HEK293T (cell line): ENCODE measurements around the gene RAD51B.

Source experiments
- ARNT ChIP-seq: fragments of 450-650 bp; IDR thresholded peaks from 2 replicates; pipeline ENCODE4 v1.6.1; 2017; ENCODE audit warnings: mild to moderate bottlenecking
- BHLHE40 ChIP-seq: fragments of 450-650 bp; IDR thresholded peaks from 2 replicates; pipeline ENCODE4 v1.6.1; 2016; ENCODE audit warnings: mild to moderate bottlenecking, moderate library complexity, borderline replicate concordance
- ELF4 ChIP-seq: fragments of 450-650 bp; IDR thresholded peaks from 2 replicates; pipeline ENCODE4 v1.6.1; 2017; ENCODE audit warnings: antibody characterized with exemption
- FOXA1 ChIP-seq: fragments of 450-650 bp; IDR thresholded peaks from 2 replicates; pipeline ENCODE4 v1.6.1; 2016; ENCODE audit warnings: mild to moderate bottlenecking
- FOXK2 ChIP-seq: fragments of 450-650 bp; IDR thresholded peaks from 2 replicates; pipeline ENCODE4 v1.6.1; 2016; ENCODE audit warnings: mild to moderate bottlenecking
- FOXM1 ChIP-seq: fragments of 450-650 bp; IDR thresholded peaks from 2 replicates; pipeline ENCODE4 v1.6.1; 2017; ENCODE audit warnings: mild to moderate bottlenecking, borderline replicate concordance
- HDGF ChIP-seq: fragments of 450-650 bp; IDR thresholded peaks from 2 replicates; pipeline ENCODE4 v1.6.1; 2017; ENCODE audit warnings: antibody characterized with exemption, borderline replicate concordance
- L3MBTL2 ChIP-seq: fragments of 450-650 bp; conservative IDR thresholded peaks from 2 replicates; pipeline ENCODE4 v1.6.1; 2016; ENCODE audit warnings: mild to moderate bottlenecking
- NFRKB ChIP-seq: fragments of 450-650 bp; IDR thresholded peaks from 2 replicates; pipeline ENCODE4 v1.6.1; 2016; ENCODE audit warnings: mild to moderate bottlenecking, moderate library complexity
- SP1 ChIP-seq: fragments of 450-650 bp; IDR thresholded peaks from 2 replicates; pipeline ENCODE4 v1.6.1; 2017
- SUZ12 ChIP-seq: fragments of 450-650 bp; IDR thresholded peaks from 2 replicates; pipeline ENCODE4 v1.6.1; 2016; ENCODE audit warnings: mild to moderate bottlenecking
- TF ChIP-seq, protein P1 (sequence below): fragments of 450-650 bp; IDR thresholded peaks from 2 replicates; pipeline ENCODE4 v1.6.1; 2016

DNA sequence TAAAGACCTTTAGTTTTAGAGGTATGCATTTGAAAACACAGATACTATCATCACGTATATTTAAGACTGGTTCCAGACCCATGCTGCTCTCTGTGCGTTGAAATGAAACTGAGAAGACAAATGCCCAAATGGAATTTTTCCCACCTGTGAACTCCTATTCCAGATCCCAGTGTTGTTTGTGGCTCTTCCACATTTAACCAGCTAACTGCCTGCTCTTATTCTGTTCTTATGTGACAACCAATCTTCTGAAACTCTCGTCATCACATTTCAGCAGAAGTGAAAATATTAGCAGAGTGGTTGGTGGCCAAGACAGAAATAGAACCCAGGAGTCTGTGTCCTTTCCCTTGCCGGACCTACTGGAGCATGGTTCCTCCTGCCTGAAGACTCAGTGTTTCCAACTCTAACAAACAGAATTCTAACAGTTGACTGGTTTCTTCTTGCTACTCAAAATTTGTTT is 460.2 kb downstream of the RAD51B start:
- TF ChIP-seq FOXM1 (no peak), SP1 (no peak), BHLHE40 (no peak), SUZ12 (no peak), HDGF (no peak), L3MBTL2 (no peak), ELF4 (no peak), NFRKB (no peak), ARNT (no peak), FOXK2 (no peak), FOXA1 (no peak)
- TF ChIP-seq, protein P1, sequence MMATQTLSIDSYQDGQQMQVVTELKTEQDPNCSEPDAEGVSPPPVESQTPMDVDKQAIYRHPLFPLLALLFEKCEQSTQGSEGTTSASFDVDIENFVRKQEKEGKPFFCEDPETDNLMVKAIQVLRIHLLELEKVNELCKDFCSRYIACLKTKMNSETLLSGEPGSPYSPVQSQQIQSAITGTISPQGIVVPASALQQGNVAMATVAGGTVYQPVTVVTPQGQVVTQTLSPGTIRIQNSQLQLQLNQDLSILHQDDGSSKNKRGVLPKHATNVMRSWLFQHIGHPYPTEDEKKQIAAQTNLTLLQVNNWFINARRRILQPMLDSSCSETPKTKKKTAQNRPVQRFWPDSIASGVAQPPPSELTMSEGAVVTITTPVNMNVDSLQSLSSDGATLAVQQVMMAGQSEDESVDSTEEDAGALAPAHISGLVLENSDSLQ = no peak
